T47D (cell line): ENCODE data around the gene FURIN.
A peak's percentile ranks its signal among the peaks of the same experiment; 100 is the strongest.

Experiments
- DNase-seq, 2 experiments: peaks; one replicate each; pipeline versions ENCODE4 v3.0.0 to v3.0.0-alpha.2; 2011 to 2012; ENCODE audit warnings: low read depth in 1 of 2, low spot score in 1 of 2
- JUND ChIP-seq: IDR thresholded peaks from 2 replicates; pipeline ENCODE4 v1.6.1; 2012; ENCODE audit warnings: low read depth
- in situ Hi-C: cut with HindIII; loops from 2 replicates; pipeline ENCODE4 v1.10.0; 2016; ENCODE audit warnings: low sequenced_read_pairs, low pct_unique_long_range_greater_than_20kb

The FURIN gene

GRCh38 chr15:90855139-90855538 lies 13.2 kb upstream of the FURIN start:
- in situ Hi-C loops, result no loop called here
- TF ChIP-seq JUND, result no peak
- DNase-seq, result no peak

- TF ChIP-seq JUND, result no peak
- DNase-seq, result no peak
- in situ Hi-C loops, result no loop called here
Measured at GRCh38 chr15:90857337-90857736, 11.1 kb upstream of the FURIN start.

GRCh38 chr15:90857883-90858443 lies 10.4 kb upstream of the FURIN start:
- no peak for TF ChIP-seq JUND
- in situ Hi-C loops, result no loop called here
- no peak for DNase-seq

GRCh38 chr15:90859234-90860131 lies 8.9 kb upstream of the FURIN start:
- DNase-seq, result peak in 1 of 2 experiments; percentile 29
- TF ChIP-seq JUND, result no peak
- in situ Hi-C loops, result no loop called here

GRCh38 chr15:90860450-90860849 lies 7.9 kb upstream of the FURIN start:
- peak in 1 of 2 experiments; percentile 46 for DNase-seq
- no peak for TF ChIP-seq JUND
- in situ Hi-C loops, result no loop called here

GRCh38 chr15:90860942-90861675 lies 7.3 kb upstream of the FURIN start:
- in situ Hi-C loops, result no loop called here
- no peak for TF ChIP-seq JUND
- peak in 1 of 2 experiments; percentile 46 for DNase-seq

- no peak for DNase-seq
- no peak for TF ChIP-seq JUND
- in situ Hi-C loops, result no loop called here
Measured at GRCh38 chr15:90862487-90862886, 5.9 kb upstream of the FURIN start.

- TF ChIP-seq JUND, result no peak
- in situ Hi-C loops, result no loop called here
- no peak for DNase-seq
Measured at GRCh38 chr15:90862964-90863778, 5.2 kb upstream of the FURIN start.

- in situ Hi-C loops, result no loop called here
- DNase-seq, result no peak
- no peak for TF ChIP-seq JUND
Measured at GRCh38 chr15:90863987-90864386, 4.4 kb upstream of the FURIN start.

- in situ Hi-C loops, result no loop called here
- no peak for TF ChIP-seq JUND
- no peak for DNase-seq
Measured at GRCh38 chr15:90864507-90864906, 3.9 kb upstream of the FURIN start.

GRCh38 chr15:90865702-90866101 lies 2.7 kb upstream of the FURIN start:
- in situ Hi-C loops, result no loop called here
- no peak for DNase-seq
- TF ChIP-seq JUND, result no peak

GRCh38 chr15:90866161-90866715 lies 2.1 kb upstream of the FURIN start:
- in situ Hi-C loops, result no loop called here
- no peak for DNase-seq
- TF ChIP-seq JUND, result no peak
